KMS-11 (cell line): ENCODE data around the gene SLC25A27.
A peak's percentile ranks its signal among the peaks of the same experiment; 100 is the strongest.

Experiments used
- H2AFZ ChIP-seq: fragments of 200-600 bp; sonication (generic); 2 replicates; pipeline ENCODE4 v1.6.1; 2016; ENCODE audit warnings: antibody characterized with exemption, mixed run types, low read depth
- H3K27ac ChIP-seq: fragments of 200-600 bp; sonication (generic); 2 replicates; pipeline ENCODE4 v1.6.1; 2016; ENCODE audit warnings: mild to moderate bottlenecking, mixed run types
- H3K27me3 ChIP-seq: fragments of 200-600 bp; sonication (generic); 2 replicates; pipeline ENCODE4 v1.6.1; 2017; ENCODE audit warnings: mild to moderate bottlenecking, low read depth, mixed run types, moderate library complexity; ENCODE audit not compliant: insufficient read depth
- H3K36me3 ChIP-seq: fragments of 200-600 bp; sonication (generic); 2 replicates; pipeline ENCODE4 v1.6.1; 2017; ENCODE audit warnings: mild to moderate bottlenecking, mixed run types; ENCODE audit not compliant: insufficient read depth
- H3K4me1 ChIP-seq: fragments of 200-600 bp; sonication (generic); 2 replicates; pipeline ENCODE4 v1.6.1; 2016; ENCODE audit warnings: mild to moderate bottlenecking, low read depth, mixed run types; ENCODE audit not compliant: poor library complexity, severe bottlenecking
- H3K4me2 ChIP-seq: fragments of 200-600 bp; sonication (generic); 2 replicates; pipeline ENCODE4 v1.7.0; 2016; ENCODE audit warnings: mild to moderate bottlenecking, mixed run types
- H3K4me3 ChIP-seq: fragments of 200-600 bp; sonication (generic); IDR thresholded peaks from 2 replicates; pipeline ENCODE4 v1.6.1; 2017; ENCODE audit warnings: low read depth, low read length, mixed read lengths; ENCODE audit not compliant: insufficient read depth
- H3K79me2 ChIP-seq: fragments of 200-600 bp; sonication (generic); 2 replicates; pipeline ENCODE4 v1.6.1; 2016; ENCODE audit warnings: low read depth, mixed run types; ENCODE audit not compliant: insufficient read depth
- H3K9ac ChIP-seq: fragments of 200-600 bp; sonication (generic); 2 replicates; pipeline ENCODE4 v1.6.1; 2016; ENCODE audit warnings: mild to moderate bottlenecking, mixed run types
- H4K20me1 ChIP-seq: fragments of 200-600 bp; sonication (generic); 2 replicates; pipeline ENCODE4 v1.6.1; 2016; ENCODE audit warnings: mild to moderate bottlenecking, mixed run types; ENCODE audit not compliant: insufficient read depth
- TF ChIP-seq, protein P1 (sequence below): fragments of 200-600 bp; sonication (generic); conservative IDR thresholded peaks from 2 replicates; pipeline ENCODE4 v1.6.1; 2017; ENCODE audit warnings: low read depth, mild to moderate bottlenecking, antibody characterized with exemption, low read length, moderate library complexity, mixed read lengths

The SLC25A27 gene, protein sequence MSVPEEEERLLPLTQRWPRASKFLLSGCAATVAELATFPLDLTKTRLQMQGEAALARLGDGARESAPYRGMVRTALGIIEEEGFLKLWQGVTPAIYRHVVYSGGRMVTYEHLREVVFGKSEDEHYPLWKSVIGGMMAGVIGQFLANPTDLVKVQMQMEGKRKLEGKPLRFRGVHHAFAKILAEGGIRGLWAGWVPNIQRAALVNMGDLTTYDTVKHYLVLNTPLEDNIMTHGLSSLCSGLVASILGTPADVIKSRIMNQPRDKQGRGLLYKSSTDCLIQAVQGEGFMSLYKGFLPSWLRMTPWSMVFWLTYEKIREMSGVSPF

DNA sequence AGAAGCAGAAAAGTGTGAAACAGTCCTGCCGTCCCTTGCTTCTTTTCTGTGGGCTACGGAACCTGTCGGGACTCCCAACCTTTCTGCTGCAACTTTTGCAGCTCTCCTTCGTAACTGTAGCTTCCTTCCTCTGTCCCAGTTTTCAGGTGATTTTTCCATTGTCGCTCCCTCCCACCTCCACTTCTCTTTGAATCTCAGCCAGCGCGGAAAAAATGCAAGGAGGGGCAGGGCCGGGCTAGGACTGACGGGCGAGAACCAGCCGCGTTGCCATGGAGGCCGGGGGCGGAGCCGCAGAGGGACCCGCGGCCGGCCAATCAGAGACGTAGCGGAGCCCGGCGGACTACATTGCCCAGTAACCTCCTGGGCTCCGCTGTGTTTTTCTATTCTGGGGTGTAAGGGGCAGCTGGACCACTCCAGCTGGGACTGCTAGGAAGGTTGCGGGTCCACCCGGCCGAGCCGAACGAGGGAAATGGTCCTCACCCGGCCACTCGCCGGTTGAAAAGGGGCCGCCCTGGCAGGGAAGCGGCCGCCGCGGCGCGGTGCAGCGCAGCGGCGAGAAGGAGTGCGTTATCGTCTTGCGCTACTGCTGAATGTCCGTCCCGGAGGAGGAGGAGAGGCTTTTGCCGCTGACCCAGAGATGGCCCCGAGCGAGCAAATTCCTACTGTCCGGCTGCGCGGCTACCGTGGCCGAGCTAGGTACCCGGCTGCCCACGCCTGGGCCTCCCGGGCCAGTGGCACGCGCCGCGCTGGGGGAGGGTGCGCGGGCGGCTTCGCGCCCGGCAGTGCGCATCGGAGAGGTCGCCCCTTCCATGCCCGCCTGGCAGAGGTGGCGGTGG lies at the start of gene SLC25A27, which contains the start of gene CYP39A1:
Gene SLC25A27 (plus strand): TSS at position 373 of the 836 bp plus-strand sequence. CDS start 218 bp downstream, at position 591.
Gene CYP39A1 (minus strand): TSS at position 216 of the 836 bp plus-strand sequence. CDS start 236 bp downstream, outside the sequence.
- TF ChIP-seq, protein P1, sequence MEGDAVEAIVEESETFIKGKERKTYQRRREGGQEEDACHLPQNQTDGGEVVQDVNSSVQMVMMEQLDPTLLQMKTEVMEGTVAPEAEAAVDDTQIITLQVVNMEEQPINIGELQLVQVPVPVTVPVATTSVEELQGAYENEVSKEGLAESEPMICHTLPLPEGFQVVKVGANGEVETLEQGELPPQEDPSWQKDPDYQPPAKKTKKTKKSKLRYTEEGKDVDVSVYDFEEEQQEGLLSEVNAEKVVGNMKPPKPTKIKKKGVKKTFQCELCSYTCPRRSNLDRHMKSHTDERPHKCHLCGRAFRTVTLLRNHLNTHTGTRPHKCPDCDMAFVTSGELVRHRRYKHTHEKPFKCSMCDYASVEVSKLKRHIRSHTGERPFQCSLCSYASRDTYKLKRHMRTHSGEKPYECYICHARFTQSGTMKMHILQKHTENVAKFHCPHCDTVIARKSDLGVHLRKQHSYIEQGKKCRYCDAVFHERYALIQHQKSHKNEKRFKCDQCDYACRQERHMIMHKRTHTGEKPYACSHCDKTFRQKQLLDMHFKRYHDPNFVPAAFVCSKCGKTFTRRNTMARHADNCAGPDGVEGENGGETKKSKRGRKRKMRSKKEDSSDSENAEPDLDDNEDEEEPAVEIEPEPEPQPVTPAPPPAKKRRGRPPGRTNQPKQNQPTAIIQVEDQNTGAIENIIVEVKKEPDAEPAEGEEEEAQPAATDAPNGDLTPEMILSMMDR, result no peak
- Histone ChIP-seq H3K4me2 (peak within 1 kb of the TSS; percentile 93), H3K27me3 (no peaks in the 10 kb centered on the region), H3K4me3 (no peak within 1 kb of the TSS), H2AFZ (peak within 1 kb of the TSS; percentile 90), H3K79me2 (no peaks in the 10 kb centered on the region), H4K20me1 (no peaks in the 10 kb centered on the region), H3K4me1 (peaks cover 13% of the 10 kb centered on the region), H3K27ac (no peak within 1 kb of the TSS), H3K36me3 (no peaks in the 10 kb centered on the region), H3K9ac (peak within 1 kb of the TSS; percentile 36)

DNA sequence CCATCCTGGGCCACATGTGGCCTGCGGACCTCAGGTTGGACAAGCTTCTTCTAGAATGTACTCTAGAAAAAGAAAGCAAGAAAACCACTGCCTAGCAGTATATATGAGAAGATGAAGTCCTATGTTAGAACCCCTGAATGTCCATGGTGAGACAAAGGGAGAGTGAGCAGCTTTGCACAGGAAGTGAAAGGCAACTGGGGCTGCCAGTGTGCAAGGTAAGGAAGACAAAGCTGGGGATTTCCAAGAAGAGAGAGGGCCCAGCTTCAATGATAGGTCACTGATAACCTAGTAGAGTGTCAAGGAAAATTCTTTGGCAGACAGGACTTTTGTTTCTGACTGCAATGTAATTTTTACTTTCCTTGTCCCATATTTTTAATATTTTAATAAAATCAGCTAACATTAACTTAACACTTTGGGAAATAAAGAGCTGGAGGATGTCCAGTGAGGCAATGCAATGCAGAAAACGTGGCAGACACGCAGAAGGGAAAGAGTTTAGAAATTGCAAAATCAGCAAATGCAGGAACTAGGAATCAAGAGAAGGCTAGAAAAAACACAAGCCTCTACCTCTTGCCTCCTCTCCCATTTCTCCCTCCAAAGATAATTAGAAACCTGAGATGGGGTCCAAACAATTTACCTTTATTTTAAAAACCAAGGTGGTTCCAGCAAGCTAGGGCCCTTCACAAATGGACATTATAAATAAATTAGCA lies 47.5 kb upstream of the SLC25A27 start:
- Histone ChIP-seq H3K4me2 (peak overlapping the region; percentile 18), H3K36me3 (no peaks in the 10 kb centered on the region), H3K4me3 (no peak overlapping the region), H2AFZ (peak overlapping the region; percentile 51), H3K4me1 (peaks cover 24% of the 10 kb centered on the region), H4K20me1 (no peaks in the 10 kb centered on the region), H3K9ac (peak overlapping the region; percentile 1; the same call in 1 of the 2 replicates), H3K79me2 (no peaks in the 10 kb centered on the region), H3K27ac (peak overlapping the region; percentile 64), H3K27me3 (no peaks in the 10 kb centered on the region)
- TF ChIP-seq, protein P1, result no peak

DNA sequence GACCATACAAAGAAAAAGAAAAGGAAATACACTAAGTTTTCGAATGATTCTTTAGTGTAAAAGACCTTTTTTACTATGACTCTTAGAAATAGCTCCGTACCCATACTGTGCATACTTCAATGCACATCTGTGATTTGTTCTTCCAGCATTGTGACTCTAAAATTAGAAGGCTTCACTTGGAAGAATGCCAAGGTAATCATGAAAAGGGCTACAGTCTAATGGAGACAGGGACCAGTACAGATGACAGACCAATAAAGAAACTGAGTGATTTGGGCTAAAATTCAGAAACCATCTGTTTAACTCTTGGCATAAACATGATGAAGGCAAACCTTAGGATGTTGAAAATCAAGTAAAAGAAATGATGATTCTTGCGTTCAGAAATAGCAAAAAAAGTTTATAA lies 46.4 kb upstream of the SLC25A27 start:
- TF ChIP-seq, protein P1, result no peak
- H3K9ac ChIP-seq, result no peak overlapping the region
- H3K4me2 ChIP-seq, result peak overlapping the region; percentile 18; the same call in 1 of the 2 replicates
- no peaks in the 10 kb centered on the region for H3K27me3 ChIP-seq
- H3K4me3 ChIP-seq, result no peak overlapping the region
- no peaks in the 10 kb centered on the region for H3K79me2 ChIP-seq
- no peaks in the 10 kb centered on the region for H4K20me1 ChIP-seq
- peaks cover 24% of the 10 kb centered on the region for H3K4me1 ChIP-seq
- no peak overlapping the region for H2AFZ ChIP-seq
- H3K36me3 ChIP-seq, result no peaks in the 10 kb centered on the region
- no peak overlapping the region for H3K27ac ChIP-seq

DNA sequence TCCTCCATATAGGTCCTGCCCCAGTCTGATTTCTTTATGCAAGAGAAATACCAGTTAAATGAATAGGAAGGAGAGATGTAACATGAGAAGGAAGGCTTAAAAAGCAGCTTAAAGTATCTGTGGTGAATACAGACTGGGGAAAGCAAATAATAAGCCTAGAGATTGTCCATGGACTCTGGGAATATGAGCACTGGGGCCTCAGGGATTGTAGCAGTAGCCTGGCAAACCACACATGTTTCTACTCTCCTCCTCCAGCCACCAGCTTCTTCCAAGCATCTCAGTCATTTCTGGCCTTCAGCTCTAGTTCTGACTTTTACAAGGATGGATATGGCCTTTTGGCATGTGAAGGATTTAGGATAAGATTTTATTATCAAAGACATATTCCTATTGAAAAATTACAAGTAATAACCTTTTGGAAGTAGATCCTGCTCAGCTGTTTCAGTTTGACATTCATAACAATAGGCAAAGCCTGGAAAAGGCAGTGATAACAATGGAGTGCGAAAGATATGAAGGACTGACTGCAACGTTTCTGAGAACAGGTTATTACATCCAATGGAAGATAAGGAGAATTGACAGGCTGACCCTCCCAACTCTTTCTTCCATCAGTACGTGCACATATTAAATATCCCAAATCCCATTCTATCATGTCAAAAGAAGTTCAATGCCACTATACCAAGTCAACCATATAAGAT lies 41.8 kb upstream of the SLC25A27 start:
- no peak overlapping the region for H3K27ac ChIP-seq
- no peak overlapping the region for H3K9ac ChIP-seq
- H4K20me1 ChIP-seq, result no peaks in the 10 kb centered on the region
- peaks cover 5% of the 10 kb centered on the region for H3K4me1 ChIP-seq
- no peak overlapping the region for H2AFZ ChIP-seq
- H3K4me3 ChIP-seq, result no peak overlapping the region
- H3K27me3 ChIP-seq, result no peaks in the 10 kb centered on the region
- no peak overlapping the region for H3K4me2 ChIP-seq
- no peaks in the 10 kb centered on the region for H3K79me2 ChIP-seq
- no peaks in the 10 kb centered on the region for H3K36me3 ChIP-seq
- TF ChIP-seq, protein P1, result no peak
